Large intestine (tissue), 12 donors: ENCODE results near the gene MAG. TPM values are rescaled to one million over a fixed set of nuclear protein-coding genes. Genes with fewer than 3 reads are reported as not detected.

Experiments
- DNase-seq, 2 donors: peaks; one replicate each; pipeline versions ENCODE4 v3.0.0 to v3.0.0-alpha.2; 2013
- H3K27ac ChIP-seq: one replicate; pipeline ENCODE4 v1.5.1; 2013; ENCODE audit warnings: low read length
- H3K27me3 ChIP-seq: 2 replicates; pipeline ENCODE4 v1.6.1; 2013; ENCODE audit warnings: low read length; ENCODE audit not compliant: control insufficient read depth, insufficient read depth
- H3K36me3 ChIP-seq: 2 replicates; pipeline ENCODE4 v1.6.1; 2013; ENCODE audit warnings: low read length; ENCODE audit not compliant: control insufficient read depth, insufficient read depth
- H3K4me1 ChIP-seq: one replicate; pipeline ENCODE4 v1.6.1; 2013; ENCODE audit warnings: low read length; ENCODE audit not compliant: control insufficient read depth, insufficient read depth
- H3K4me3 ChIP-seq: one replicate; pipeline ENCODE4 v1.5.1; 2013; ENCODE audit warnings: low read length
- H3K9me3 ChIP-seq: one replicate; pipeline ENCODE4 v1.6.1; 2013; ENCODE audit warnings: mild to moderate bottlenecking, low read depth, low read length, moderate library complexity; ENCODE audit not compliant: control insufficient read depth
- WGBS: methylation state at CpG from one replicate; pipeline ENCODE4 v1.1.5; 2013; ENCODE audit warnings: low lambda C conversion rate; ENCODE audit not compliant: insufficient coverage; 5-methylcytosine and 5-hydroxymethylcytosine counted together
- long read RNA-seq, 11 donors: transcript quantifications; one replicate each; lab custom pipeline, GENCODE V29; 2026
- polyA plus RNA-seq: library from polyadenylated mRNA; unstranded; fragments of 120-200 nt; gene quantifications from one replicate; pipeline ENCODE4 v1.2.1, GENCODE V29; 2013

The MAG gene, protein sequence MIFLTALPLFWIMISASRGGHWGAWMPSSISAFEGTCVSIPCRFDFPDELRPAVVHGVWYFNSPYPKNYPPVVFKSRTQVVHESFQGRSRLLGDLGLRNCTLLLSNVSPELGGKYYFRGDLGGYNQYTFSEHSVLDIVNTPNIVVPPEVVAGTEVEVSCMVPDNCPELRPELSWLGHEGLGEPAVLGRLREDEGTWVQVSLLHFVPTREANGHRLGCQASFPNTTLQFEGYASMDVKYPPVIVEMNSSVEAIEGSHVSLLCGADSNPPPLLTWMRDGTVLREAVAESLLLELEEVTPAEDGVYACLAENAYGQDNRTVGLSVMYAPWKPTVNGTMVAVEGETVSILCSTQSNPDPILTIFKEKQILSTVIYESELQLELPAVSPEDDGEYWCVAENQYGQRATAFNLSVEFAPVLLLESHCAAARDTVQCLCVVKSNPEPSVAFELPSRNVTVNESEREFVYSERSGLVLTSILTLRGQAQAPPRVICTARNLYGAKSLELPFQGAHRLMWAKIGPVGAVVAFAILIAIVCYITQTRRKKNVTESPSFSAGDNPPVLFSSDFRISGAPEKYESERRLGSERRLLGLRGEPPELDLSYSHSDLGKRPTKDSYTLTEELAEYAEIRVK
- polyA plus RNA-seq, result 0.37 TPM
- long read RNA-seq, donor 1, result 0 reads
- long read RNA-seq, donor 2, result 0 reads
- long read RNA-seq, donor 3, result 0 reads
- long read RNA-seq, donor 4, result 0 reads
- long read RNA-seq, donor 5, result 0 reads
- long read RNA-seq, donor 6, result 0 reads
- long read RNA-seq, donor 7, result 0 reads
- long read RNA-seq, donor 8, result 0 reads
- long read RNA-seq, donor 9, result 0 reads
- long read RNA-seq, donor 10, result 0 reads
- long read RNA-seq, donor 11, result 0 reads

DNA sequence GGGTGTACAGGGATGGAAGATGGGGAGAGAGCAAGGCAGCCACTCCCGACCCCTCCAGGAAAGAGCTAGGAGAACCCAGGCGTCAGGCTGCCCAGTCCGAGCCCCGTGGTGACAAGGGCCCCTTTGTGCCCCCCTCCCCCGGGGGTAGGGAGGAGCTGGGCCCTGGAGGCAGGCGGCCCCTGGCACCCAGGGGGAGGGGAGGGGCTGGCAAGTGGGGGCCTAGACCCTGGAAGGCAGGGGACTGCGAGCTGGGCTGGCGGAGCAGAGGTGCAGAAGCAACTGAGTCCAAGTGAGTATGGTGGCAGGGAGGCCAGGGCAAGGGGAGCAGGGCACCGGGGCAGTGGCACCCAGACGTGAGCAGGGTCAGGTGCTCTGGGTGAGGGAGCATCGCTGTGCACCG is at the start of gene MAG:
Gene MAG (plus strand): TSS at position 246 of the 400 bp plus-strand sequence. CDS start 3,248 bp downstream, outside the sequence.
- no peaks in the 10 kb centered on the region for H3K36me3 ChIP-seq
- H3K4me1 ChIP-seq, result no peaks in the 10 kb centered on the region
- H3K4me3 ChIP-seq, result no peak within 1 kb of the TSS
- no peak for DNase-seq
- peaks cover 5% of the 10 kb centered on the region for H3K27me3 ChIP-seq
- no CpG with 5 or more reads among the region's 12 CpGs for WGBS
- H3K27ac ChIP-seq, result no peak within 1 kb of the TSS
- H3K9me3 ChIP-seq, result no peaks in the 10 kb centered on the region

DNA sequence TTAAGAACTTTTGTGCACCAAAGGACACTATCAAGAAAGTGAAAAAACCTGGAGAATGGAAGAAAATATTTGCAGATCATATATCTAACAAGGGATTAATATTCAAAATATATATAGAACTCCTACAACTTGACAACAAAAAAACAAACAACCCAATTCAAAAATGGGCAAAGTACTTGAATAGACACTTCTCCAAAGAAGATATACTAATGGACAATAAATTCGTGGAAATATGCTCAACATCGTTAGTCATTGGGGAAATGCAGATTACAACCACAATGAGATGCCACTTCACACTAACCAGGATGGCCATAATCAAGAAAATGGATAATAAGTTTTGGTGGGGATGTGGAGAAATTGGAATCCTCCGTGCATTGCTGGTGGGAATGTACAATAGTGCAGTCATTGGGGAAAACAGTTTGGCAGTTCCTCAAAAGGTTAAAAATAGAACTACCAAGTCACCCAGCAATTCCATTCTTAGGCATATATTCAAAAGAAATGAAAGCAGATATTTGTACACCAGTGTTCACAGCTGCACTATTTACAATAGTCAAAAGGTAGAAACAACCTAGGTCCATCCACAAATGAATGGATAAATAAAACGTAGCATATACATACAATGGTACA is 45.4 kb upstream of the MAG start:
- H3K4me1 ChIP-seq, result peaks cover 11% of the 10 kb centered on the region
- H3K27ac ChIP-seq, result no peak overlapping the region
- peaks cover 12% of the 10 kb centered on the region for H3K27me3 ChIP-seq
- no peak for DNase-seq
- H3K9me3 ChIP-seq, result peaks cover 3% of the 10 kb centered on the region
- peaks cover 12% of the 10 kb centered on the region for H3K36me3 ChIP-seq
- no peak overlapping the region for H3K4me3 ChIP-seq
- 94% methylated on average over 3 of the region's 4 CpGs for WGBS

DNA sequence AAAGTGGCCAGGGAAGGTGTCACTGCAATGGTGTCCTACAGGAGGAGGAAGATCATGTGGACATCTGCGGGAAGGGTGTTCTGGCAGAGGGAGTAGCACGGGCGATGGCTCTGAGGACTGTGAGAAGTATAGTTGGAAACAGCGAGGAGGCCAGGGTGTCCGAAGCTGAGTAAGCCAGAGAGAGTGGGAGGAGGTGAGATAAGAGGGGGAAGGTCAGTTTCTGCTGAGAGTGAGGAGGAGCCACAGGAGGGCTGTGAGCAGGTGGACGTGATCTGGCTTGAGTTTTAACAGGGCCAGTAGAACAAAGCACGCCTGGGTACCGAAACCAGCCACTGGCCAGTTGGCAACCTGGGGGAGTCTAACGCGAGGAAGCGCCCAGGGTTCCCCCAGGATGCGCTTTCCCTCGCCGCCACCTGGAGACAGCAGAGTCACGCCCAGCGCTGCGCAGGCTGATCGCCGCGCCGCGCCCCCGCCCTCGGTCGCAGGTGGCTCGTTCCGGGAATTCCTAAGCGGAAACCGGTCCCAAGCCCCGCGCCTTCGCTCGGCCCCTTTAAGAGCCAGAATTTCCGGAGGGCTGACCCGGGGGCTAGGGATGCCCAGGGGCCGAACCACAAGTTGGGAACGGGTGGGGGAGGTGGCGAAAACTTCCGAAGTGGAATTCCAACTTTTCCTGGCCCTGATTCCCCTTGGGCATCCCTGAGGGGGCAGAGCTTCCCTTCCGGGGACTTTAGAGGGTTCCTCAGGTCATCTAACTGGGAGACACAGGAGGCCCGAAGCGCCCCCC is 44.2 kb upstream of the MAG start:
- Histone ChIP-seq H3K36me3 (peaks cover 13% of the 10 kb centered on the region), H3K9me3 (peaks cover 3% of the 10 kb centered on the region), H3K27me3 (peaks cover 12% of the 10 kb centered on the region), H3K4me3 (peak overlapping the region; percentile 89), H3K27ac (peak overlapping the region; percentile 97), H3K4me1 (peaks cover 11% of the 10 kb centered on the region)
- 0% methylated on average over 1 of the region's 42 CpGs for WGBS
- peak; percentile 94 to 97 for DNase-seq

DNA sequence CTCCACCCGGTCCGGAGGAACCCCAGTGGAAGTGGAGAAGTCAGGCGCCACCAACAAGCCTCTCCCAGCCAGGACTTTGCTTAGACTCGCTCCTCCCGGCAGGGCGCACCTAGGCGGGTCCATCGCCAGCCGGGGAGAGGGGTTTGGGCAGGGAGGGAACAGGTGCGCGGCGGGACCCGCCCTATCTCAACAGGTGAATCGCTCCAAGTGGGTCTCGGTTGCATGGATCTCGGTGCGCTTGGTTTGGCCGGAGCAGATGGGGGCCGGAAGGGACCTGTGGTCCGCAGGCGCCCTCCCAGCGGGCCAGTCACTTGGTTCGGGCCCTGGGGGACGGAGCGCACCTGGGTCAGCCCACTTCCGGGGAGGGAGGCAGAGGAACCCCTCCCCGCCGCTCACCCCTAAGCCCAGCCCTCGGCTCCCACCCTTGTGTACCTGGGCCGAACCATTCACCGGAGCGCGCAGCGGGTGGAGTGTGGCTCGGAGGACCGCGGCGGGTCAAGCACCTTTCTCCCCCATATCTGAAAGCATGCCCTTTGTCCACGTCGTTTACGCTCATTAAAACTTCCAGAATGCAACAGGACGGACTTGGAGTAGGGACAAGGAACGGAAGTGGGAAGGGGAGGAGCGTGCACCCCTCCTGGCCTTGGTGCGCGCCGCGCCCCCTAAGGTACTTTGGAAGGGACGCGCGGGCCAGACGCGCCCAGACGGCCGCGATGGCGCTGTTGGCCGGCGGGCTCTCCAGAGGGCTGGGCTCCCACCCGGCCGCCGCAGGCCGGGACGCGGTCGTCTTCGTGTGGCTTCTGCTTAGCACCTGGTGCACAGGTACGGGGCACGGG is 43.4 kb upstream of the MAG start, which contains the start of gene LSR:
Gene LSR (plus strand): TSS at position 693 of the 836 bp plus-strand sequence. CDS start 21 bp downstream, at position 714.
- peak within 1 kb of the TSS; percentile 89 for H3K4me3 ChIP-seq
- H3K27ac ChIP-seq, result peak within 1 kb of the TSS; percentile 97
- no CpG with 5 or more reads among the region's 69 CpGs for WGBS
- peaks cover 12% of the 10 kb centered on the region for H3K27me3 ChIP-seq
- peaks cover 3% of the 10 kb centered on the region for H3K9me3 ChIP-seq
- H3K36me3 ChIP-seq, result peaks cover 17% of the 10 kb centered on the region
- peaks cover 11% of the 10 kb centered on the region for H3K4me1 ChIP-seq
- DNase-seq, result peak; percentile 93 to 98

DNA sequence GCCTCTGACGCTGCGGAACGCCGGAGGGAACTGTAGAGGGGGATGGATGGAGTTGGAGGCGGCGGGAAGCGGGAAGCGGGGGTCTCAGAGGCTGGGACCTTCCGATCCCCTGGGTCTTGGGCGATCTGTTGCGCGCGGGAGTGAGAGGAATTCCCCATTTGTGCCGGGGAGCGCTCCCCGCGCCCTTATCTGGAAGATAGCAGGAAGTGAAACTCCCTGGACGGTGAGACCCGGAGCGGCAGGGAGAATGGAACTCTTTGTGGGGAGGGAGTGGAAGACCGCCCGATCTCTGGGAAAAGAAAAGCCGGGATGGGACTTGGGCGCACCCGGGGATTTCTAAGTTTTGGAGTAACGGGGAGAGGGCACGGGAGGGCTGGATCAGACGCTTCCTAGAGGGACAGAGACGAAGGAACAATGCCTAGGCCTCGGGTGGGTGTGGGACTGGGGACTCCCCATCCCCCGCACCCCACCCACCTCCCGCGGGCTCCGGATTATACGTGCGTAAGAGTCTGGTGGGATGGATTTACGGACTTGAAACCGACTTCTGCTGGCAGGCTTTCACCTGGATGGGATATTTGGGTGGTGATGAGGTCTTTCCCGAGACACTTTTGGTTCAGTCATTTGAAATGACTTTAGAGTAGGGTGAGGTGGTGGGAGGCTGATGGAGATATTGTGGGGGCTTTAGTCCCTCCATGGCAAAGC is 42.7 kb upstream of the MAG start:
- Histone ChIP-seq H3K27me3 (peaks cover 12% of the 10 kb centered on the region), H3K27ac (peak overlapping the region; percentile 97), H3K4me1 (peaks cover 11% of the 10 kb centered on the region), H3K36me3 (peaks cover 22% of the 10 kb centered on the region), H3K9me3 (peaks cover 3% of the 10 kb centered on the region), H3K4me3 (peak overlapping the region; percentile 89)
- no CpG with 5 or more reads among the region's 39 CpGs for WGBS
- DNase-seq, result peak in 1 of 2 donors; percentile 38

DNA sequence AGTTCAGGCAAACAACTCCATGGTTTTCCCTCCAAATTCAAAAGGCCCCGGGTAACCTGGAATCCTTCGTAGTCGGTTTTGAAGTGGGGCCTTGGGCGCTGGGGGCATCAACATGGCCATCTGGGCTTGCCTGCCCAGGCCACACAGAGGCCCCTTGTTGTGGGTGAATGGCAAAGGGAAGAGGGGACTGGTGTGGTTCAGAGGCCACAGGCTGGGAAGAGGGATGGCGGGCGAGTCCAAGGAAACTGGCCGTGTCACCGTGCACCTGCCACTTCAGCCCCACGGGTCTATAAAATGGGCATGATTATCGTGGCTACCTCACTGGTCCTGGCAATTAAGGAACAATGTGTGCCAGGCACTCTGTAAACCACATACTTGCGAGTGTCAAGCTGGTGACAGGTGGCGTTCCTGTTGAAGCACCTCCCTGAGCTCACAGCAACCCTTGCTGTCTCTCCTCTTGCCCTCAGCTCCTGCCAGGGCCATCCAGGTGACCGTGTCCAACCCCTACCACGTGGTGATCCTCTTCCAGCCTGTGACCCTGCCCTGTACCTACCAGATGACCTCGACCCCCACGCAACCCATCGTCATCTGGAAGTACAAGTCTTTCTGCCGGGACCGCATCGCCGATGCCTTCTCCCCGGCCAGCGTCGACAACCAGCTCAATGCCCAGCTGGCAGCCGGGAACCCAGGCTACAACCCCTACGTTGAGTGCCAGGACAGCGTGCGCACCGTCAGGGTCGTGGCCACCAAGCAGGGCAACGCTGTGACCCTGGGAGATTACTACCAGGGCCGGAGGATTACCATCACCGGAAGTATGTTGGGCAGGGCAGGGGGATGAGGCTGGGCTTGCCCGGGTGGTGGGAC is 41.9 kb upstream of the MAG start:
- Histone ChIP-seq H3K36me3 (peaks cover 30% of the 10 kb centered on the region), H3K27ac (peak overlapping the region; percentile 97), H3K4me1 (peaks cover 11% of the 10 kb centered on the region), H3K9me3 (peaks cover 3% of the 10 kb centered on the region), H3K4me3 (peak overlapping the region; percentile 89), H3K27me3 (peaks cover 12% of the 10 kb centered on the region)
- no CpG with 5 or more reads among the region's 34 CpGs for WGBS
- no peak for DNase-seq

DNA sequence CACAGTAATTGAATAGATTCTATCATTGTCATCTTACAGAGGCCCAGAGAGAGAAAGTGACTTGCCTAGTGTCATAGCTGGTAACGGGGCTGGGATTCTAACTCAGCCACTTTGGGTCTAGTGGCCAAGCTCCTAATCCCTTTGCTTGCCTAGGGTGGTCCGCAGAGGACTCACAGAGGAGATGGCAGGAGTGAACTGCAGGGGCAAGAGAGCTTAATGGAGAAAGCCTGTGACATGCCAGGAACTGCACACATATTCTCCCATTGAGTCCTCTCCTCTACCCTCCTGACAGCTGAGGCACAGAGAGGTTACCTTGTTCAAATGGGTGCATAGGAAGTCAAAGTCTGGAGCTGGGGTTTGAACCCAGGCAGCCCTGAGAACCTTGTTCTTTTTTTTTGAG is 40.5 kb upstream of the MAG start:
- Histone ChIP-seq H3K4me1 (peaks cover 15% of the 10 kb centered on the region), H3K9me3 (peaks cover 3% of the 10 kb centered on the region), H3K4me3 (no peak overlapping the region), H3K27me3 (peaks cover 12% of the 10 kb centered on the region), H3K27ac (no peak overlapping the region), H3K36me3 (peaks cover 37% of the 10 kb centered on the region)
- no peak for DNase-seq
- WGBS, result no CpG with 5 or more reads among the region's 2 CpGs
